ENCODE results near the gene MELTF. TPM values are rescaled to one million over a fixed set of nuclear protein-coding genes. Genes with fewer than 3 reads are reported as not detected.

MELTF gene
- total and polyA plus RNA-seq, 2 of the 13 experiments (the other 11 are each of a cell fraction or from before 2014, with no cell fraction given) = 3.2 to 7.5 TPM

GRCh38 chr3:197003461-197004385, 25.9 kb downstream of the MELTF start (continued):
- TF ChIP-seq SNAI1 (CRISPR knock-in tag; IDR thresholded peaks at IDR 0.05; ENCODE audit: borderline replicate concordance) = no peak
- TF ChIP-seq ZNF652 (CRISPR knock-in tag; IDR thresholded peaks at IDR 0.05; ENCODE audit: borderline replicate concordance, low read depth) = no peak
- TF ChIP-seq ZNF30 (CRISPR knock-in tag; IDR thresholded peaks at IDR 0.05) = no peak
- TF ChIP-seq ARNT2 (CRISPR knock-in tag; IDR thresholded peaks at IDR 0.05; ENCODE audit: low read depth) = no peak
- TF ChIP-seq ZNF564 (CRISPR knock-in tag; IDR thresholded peaks at IDR 0.05) = no peak
- TF ChIP-seq SP4 (CRISPR knock-in tag; IDR thresholded peaks at IDR 0.05) = no peak
- 0 out of 2 replicates have a peak, but pooled peaks have one; percentile 16 for TF ChIP-seq ZNF574 (CRISPR knock-in tag; IDR thresholded peaks at IDR 0.05)
- TF ChIP-seq IRF9 (CRISPR knock-in tag; IDR thresholded peaks at IDR 0.05; ENCODE audit: borderline replicate concordance) = no peak
- TF ChIP-seq, protein P1, sequence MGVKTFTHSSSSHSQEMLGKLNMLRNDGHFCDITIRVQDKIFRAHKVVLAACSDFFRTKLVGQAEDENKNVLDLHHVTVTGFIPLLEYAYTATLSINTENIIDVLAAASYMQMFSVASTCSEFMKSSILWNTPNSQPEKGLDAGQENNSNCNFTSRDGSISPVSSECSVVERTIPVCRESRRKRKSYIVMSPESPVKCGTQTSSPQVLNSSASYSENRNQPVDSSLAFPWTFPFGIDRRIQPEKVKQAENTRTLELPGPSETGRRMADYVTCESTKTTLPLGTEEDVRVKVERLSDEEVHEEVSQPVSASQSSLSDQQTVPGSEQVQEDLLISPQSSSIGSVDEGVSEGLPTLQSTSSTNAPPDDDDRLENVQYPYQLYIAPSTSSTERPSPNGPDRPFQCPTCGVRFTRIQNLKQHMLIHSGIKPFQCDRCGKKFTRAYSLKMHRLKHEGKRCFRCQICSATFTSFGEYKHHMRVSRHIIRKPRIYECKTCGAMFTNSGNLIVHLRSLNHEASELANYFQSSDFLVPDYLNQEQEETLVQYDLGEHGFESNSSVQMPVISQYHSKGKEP (CRISPR knock-in tag; IDR thresholded peaks at IDR 0.05) = no peak
- TF ChIP-seq MAFF (IDR thresholded peaks at IDR 0.05; ENCODE audit: low read depth, low read length) = no peak
- TF ChIP-seq ZNF883 (CRISPR knock-in tag; IDR thresholded peaks at IDR 0.05; ENCODE audit: not compliant biosample characterization) = no peak
- no peak for TF ChIP-seq ZNF589 (CRISPR knock-in tag; conservative IDR thresholded peaks at IDR 0.05)
- TF ChIP-seq KDM2A (CRISPR knock-in tag; IDR thresholded peaks at IDR 0.05; ENCODE audit: borderline replicate concordance, low read depth) = peak; percentile 56
- TF ChIP-seq, protein P2, sequence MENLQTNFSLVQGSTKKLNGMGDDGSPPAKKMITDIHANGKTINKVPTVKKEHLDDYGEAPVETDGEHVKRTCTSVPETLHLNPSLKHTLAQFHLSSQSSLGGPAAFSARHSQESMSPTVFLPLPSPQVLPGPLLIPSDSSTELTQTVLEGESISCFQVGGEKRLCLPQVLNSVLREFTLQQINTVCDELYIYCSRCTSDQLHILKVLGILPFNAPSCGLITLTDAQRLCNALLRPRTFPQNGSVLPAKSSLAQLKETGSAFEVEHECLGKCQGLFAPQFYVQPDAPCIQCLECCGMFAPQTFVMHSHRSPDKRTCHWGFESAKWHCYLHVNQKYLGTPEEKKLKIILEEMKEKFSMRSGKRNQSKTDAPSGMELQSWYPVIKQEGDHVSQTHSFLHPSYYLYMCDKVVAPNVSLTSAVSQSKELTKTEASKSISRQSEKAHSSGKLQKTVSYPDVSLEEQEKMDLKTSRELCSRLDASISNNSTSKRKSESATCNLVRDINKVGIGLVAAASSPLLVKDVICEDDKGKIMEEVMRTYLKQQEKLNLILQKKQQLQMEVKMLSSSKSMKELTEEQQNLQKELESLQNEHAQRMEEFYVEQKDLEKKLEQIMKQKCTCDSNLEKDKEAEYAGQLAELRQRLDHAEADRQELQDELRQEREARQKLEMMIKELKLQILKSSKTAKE (CRISPR knock-in tag; IDR thresholded peaks at IDR 0.05; ENCODE audit: borderline replicate concordance) = no peak
- no peak for TF ChIP-seq ISX (CRISPR knock-in tag; conservative IDR thresholded peaks at IDR 0.05)
- TF ChIP-seq ZNF782 (CRISPR knock-in tag; IDR thresholded peaks at IDR 0.05; ENCODE audit: borderline replicate concordance) = no peak
- TF ChIP-seq ZFX (CRISPR knock-in tag; IDR thresholded peaks at IDR 0.05; ENCODE audit: low read depth) = peak; percentile 40; the same call in 1 of the 2 replicates
- TF ChIP-seq, protein P3, sequence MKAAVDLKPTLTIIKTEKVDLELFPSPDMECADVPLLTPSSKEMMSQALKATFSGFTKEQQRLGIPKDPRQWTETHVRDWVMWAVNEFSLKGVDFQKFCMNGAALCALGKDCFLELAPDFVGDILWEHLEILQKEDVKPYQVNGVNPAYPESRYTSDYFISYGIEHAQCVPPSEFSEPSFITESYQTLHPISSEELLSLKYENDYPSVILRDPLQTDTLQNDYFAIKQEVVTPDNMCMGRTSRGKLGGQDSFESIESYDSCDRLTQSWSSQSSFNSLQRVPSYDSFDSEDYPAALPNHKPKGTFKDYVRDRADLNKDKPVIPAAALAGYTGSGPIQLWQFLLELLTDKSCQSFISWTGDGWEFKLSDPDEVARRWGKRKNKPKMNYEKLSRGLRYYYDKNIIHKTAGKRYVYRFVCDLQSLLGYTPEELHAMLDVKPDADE (CRISPR knock-in tag; IDR thresholded peaks at IDR 0.05) = no peak

Data from HepG2 (cell line).